ENCODE results near the gene FOXR1.

GRCh38 chr11:119027561-119028345, 56.2 kb downstream of the FOXR1 start:
- TF ChIP-seq CTCF (IDR thresholded peaks at IDR 0.05; ENCODE audit: poor library complexity, severe bottlenecking) (no peak), EZH2 (IDR thresholded peaks at IDR 0.05; ENCODE audit: borderline replicate concordance, insufficient read depth, low read length, poor library complexity, severe bottlenecking) (no peak), REST (IDR thresholded peaks at IDR 0.05; ENCODE audit: borderline replicate concordance) (no peak), POLR2AphosphoS5 (IDR thresholded peaks at IDR 0.05) (no peak), RAD21 (conservative IDR thresholded peaks at IDR 0.05) (no peak)

Data from neural cell (in vitro differentiated cells).